ENCODE measurements around the gene PID1.

- no peak for TF ChIP-seq POLR2A (IDR thresholded peaks at IDR 0.05)
- TF ChIP-seq CTCF (IDR thresholded peaks at IDR 0.05) = no peak
Measured at GRCh38 chr2:228974169-228974568, 296.9 kb downstream of the PID1 start.
